Fibroblast of pulmonary artery (primary cell): Measurements from ENCODE around the gene UGGT1.

Experiments used
- DNase-seq: peaks from one replicate; pipeline ENCODE4 v3.0.0-alpha.2; 2010; ENCODE audit warnings: low read depth
- H3K4me3 ChIP-seq: replicated peaks from 2 replicates; pipeline ENCODE4 v1.5.1; 2011; ENCODE audit warnings: low read depth, mild to moderate bottlenecking, control low read depth, low read length, moderate library complexity
- CTCF ChIP-seq: IDR thresholded peaks from 2 replicates; pipeline ENCODE4 v1.5.1; 2011; ENCODE audit warnings: mild to moderate bottlenecking, control low read depth, low read length, inconsistent platforms; ENCODE audit errors: missing control alignments

Gene UGGT1

GRCh38 chr2:128232965-128233789 is 142.2 kb downstream of the UGGT1 start:
- peak; percentile 72 for DNase-seq
- H3K4me3 ChIP-seq: peak overlapping the region; percentile 70

GRCh38 chr2:128233790-128234395 is 142.9 kb downstream of the UGGT1 start:
- TF ChIP-seq CTCF: no peak
- no peak overlapping the region for H3K4me3 ChIP-seq
- DNase-seq: no peak

More at GRCh38 chr2:128232965-128233789, 142.2 kb downstream of the UGGT1 start:
- TF ChIP-seq CTCF: peak; percentile 84

- DNase-seq: no peak
- no peak for TF ChIP-seq CTCF
- no peak overlapping the region for H3K4me3 ChIP-seq
These were observed 143.6 kb downstream of the UGGT1 start for GRCh38 chr2:128234613-128235012.

- TF ChIP-seq CTCF: no peak
- DNase-seq: no peak
- H3K4me3 ChIP-seq: no peak overlapping the region
These were observed 144.6 kb downstream of the UGGT1 start for GRCh38 chr2:128235581-128235980.

GRCh38 chr2:128236491-128237035 is 145.6 kb downstream of the UGGT1 start:
- peak; percentile 63 for DNase-seq
- no peak for TF ChIP-seq CTCF
- H3K4me3 ChIP-seq: no peak overlapping the region

- no peak for TF ChIP-seq CTCF
- DNase-seq: peak; percentile 18
- H3K4me3 ChIP-seq: no peak overlapping the region
These were observed 146.1 kb downstream of the UGGT1 start for GRCh38 chr2:128237081-128237534.
